ENCODE measurements around the gene SKIC3. TPM values are rescaled to one million over a fixed set of nuclear protein-coding genes. Genes with fewer than 3 reads are reported as not detected.

The SKIC3 gene
- total RNA-seq, 1 donor, result 177 TPM

DNA sequence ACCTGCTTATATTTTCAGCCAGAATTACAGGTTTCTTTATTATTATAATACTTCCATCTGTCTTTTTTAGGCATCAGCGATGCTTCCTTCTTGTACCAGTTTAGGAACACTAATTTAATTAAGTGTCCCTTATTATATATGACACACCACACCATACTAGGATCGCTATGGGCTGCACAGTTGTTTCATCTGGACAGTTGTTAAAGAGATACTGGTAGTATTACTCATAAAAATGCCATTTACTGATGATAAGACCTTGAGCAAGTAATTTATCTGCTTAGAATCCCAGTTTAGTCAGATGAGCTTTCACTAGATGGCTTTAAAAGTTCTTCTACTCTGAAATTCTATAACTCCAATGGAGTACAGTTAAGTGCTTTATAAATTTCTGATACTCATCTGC, 17.2 kb upstream of the SKIC3 start:
- H3K36me3 ChIP-seq (ENCODE audit: insufficient read depth, low read length), result peaks cover 6% of the 10 kb centered on the region
- TF ChIP-seq, protein P1, sequence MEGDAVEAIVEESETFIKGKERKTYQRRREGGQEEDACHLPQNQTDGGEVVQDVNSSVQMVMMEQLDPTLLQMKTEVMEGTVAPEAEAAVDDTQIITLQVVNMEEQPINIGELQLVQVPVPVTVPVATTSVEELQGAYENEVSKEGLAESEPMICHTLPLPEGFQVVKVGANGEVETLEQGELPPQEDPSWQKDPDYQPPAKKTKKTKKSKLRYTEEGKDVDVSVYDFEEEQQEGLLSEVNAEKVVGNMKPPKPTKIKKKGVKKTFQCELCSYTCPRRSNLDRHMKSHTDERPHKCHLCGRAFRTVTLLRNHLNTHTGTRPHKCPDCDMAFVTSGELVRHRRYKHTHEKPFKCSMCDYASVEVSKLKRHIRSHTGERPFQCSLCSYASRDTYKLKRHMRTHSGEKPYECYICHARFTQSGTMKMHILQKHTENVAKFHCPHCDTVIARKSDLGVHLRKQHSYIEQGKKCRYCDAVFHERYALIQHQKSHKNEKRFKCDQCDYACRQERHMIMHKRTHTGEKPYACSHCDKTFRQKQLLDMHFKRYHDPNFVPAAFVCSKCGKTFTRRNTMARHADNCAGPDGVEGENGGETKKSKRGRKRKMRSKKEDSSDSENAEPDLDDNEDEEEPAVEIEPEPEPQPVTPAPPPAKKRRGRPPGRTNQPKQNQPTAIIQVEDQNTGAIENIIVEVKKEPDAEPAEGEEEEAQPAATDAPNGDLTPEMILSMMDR (IDR thresholded peaks at IDR 0.05; ENCODE audit: extremely low read depth, low read depth, low read length), result no peak
- peak; percentile 34 for DNase-seq (ENCODE audit: insufficient read length, low spot score, missing footprints)

DNA sequence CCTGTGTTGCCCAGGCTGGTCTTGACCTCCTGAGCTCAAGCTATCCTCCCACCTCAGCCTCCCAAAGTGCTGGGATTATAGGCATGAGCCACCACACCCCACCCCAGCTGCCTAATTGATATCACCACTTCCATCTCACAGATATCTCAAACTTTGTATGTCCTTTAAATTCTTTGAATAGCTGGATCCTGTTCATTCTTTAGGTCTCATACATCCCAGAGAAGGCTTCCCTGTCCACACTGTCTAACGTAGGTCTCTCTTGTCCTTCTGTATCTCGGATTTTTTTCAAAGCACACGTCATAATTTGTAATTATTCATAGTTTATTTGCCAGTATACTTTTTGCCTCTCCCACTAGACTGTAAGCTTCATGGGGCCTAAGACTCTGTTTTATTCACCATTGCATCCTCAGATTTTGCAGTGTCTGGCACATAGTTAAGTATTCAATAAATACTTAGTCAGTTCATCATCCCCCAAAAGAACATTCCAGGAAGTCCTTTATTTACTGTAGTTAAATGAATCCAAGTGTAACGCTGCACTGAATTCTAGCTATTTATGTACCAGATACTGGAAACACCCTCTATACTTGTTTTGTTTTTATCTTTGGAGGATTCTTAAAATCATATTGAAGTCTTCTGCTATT, 10.6 kb upstream of the SKIC3 start:
- peak; percentile 80 for DNase-seq (ENCODE audit: insufficient read length, low spot score, missing footprints)
- H3K4me2 ChIP-seq (ENCODE audit: insufficient read depth, low read length), result no peak overlapping the region

More for the DNA sequence above, 17.2 kb upstream of the SKIC3 start:
- Histone ChIP-seq H4K20me1 (ENCODE audit: insufficient read depth, low read length) (no peaks in the 10 kb centered on the region), H3K4me2 (ENCODE audit: insufficient read depth, low read length) (no peak overlapping the region), H3K79me2 (ENCODE audit: insufficient read depth, low read length) (no peaks in the 10 kb centered on the region), H3K9me3 (ENCODE audit: low read depth, low read length) (no peaks in the 10 kb centered on the region), H3K4me3 (ENCODE audit: insufficient read depth, low read length) (no peak overlapping the region), H3K27ac (ENCODE audit: low read depth, low read length) (no peak overlapping the region), H3K4me1 (ENCODE audit: insufficient read depth, low read length) (peaks cover 5% of the 10 kb centered on the region), H3K27me3 (ENCODE audit: insufficient read depth, low read length) (no peaks in the 10 kb centered on the region), H2AFZ (ENCODE audit: low read length) (no peak overlapping the region)

GRCh38 chr5:95564450-95564849, 9.7 kb upstream of the SKIC3 start:
- H2AFZ ChIP-seq (ENCODE audit: low read length), result no peak overlapping the region
- H3K4me1 ChIP-seq (ENCODE audit: insufficient read depth, low read length), result peaks cover 6% of the 10 kb centered on the region
- no peak overlapping the region for H3K4me2 ChIP-seq (ENCODE audit: insufficient read depth, low read length)
- peaks cover 8% of the 10 kb centered on the region for H3K79me2 ChIP-seq (ENCODE audit: insufficient read depth, low read length)
- no peak overlapping the region for H3K27ac ChIP-seq (ENCODE audit: low read depth, low read length)
- no peak overlapping the region for H3K4me3 ChIP-seq (ENCODE audit: insufficient read depth, low read length)
- H4K20me1 ChIP-seq (ENCODE audit: insufficient read depth, low read length), result no peaks in the 10 kb centered on the region
- H3K9me3 ChIP-seq (ENCODE audit: low read depth, low read length), result no peaks in the 10 kb centered on the region
- DNase-seq (ENCODE audit: insufficient read length, low spot score, missing footprints), result no peak
- TF ChIP-seq, protein P1 (IDR thresholded peaks at IDR 0.05; ENCODE audit: extremely low read depth, low read depth, low read length), result no peak
- no peaks in the 10 kb centered on the region for H3K27me3 ChIP-seq (ENCODE audit: insufficient read depth, low read length)
- peaks cover 6% of the 10 kb centered on the region for H3K36me3 ChIP-seq (ENCODE audit: insufficient read depth, low read length)

More for the DNA sequence above, 10.6 kb upstream of the SKIC3 start:
- Histone ChIP-seq H3K27ac (ENCODE audit: low read depth, low read length) (no peak overlapping the region), H4K20me1 (ENCODE audit: insufficient read depth, low read length) (no peaks in the 10 kb centered on the region), H2AFZ (ENCODE audit: low read length) (no peak overlapping the region), H3K79me2 (ENCODE audit: insufficient read depth, low read length) (peaks cover 6% of the 10 kb centered on the region), H3K9me3 (ENCODE audit: low read depth, low read length) (no peaks in the 10 kb centered on the region), H3K4me1 (ENCODE audit: insufficient read depth, low read length) (peaks cover 6% of the 10 kb centered on the region), H3K4me3 (ENCODE audit: insufficient read depth, low read length) (no peak overlapping the region), H3K36me3 (ENCODE audit: insufficient read depth, low read length) (peaks cover 6% of the 10 kb centered on the region), H3K27me3 (ENCODE audit: insufficient read depth, low read length) (no peaks in the 10 kb centered on the region)
- TF ChIP-seq, protein P1 (IDR thresholded peaks at IDR 0.05; ENCODE audit: extremely low read depth, low read depth, low read length), result no peak

- H3K4me3 ChIP-seq (ENCODE audit: insufficient read depth, low read length), result no peak overlapping the region
- peaks cover 6% of the 10 kb centered on the region for H3K36me3 ChIP-seq (ENCODE audit: insufficient read depth, low read length)
- H3K27me3 ChIP-seq (ENCODE audit: insufficient read depth, low read length), result no peaks in the 10 kb centered on the region
- H3K4me1 ChIP-seq (ENCODE audit: insufficient read depth, low read length), result peaks cover 6% of the 10 kb centered on the region
- TF ChIP-seq, protein P1 (IDR thresholded peaks at IDR 0.05; ENCODE audit: extremely low read depth, low read depth, low read length), result no peak
- DNase-seq (ENCODE audit: insufficient read length, low spot score, missing footprints), result no peak
- H3K27ac ChIP-seq (ENCODE audit: low read depth, low read length), result no peak overlapping the region
- peaks cover 15% of the 10 kb centered on the region for H3K79me2 ChIP-seq (ENCODE audit: insufficient read depth, low read length)
- H3K9me3 ChIP-seq (ENCODE audit: low read depth, low read length), result no peaks in the 10 kb centered on the region
- H3K4me2 ChIP-seq (ENCODE audit: insufficient read depth, low read length), result no peak overlapping the region
- H2AFZ ChIP-seq (ENCODE audit: low read length), result no peak overlapping the region
- no peaks in the 10 kb centered on the region for H4K20me1 ChIP-seq (ENCODE audit: insufficient read depth, low read length)
These were observed 8.6 kb upstream of the SKIC3 start for GRCh38 chr5:95563367-95563766.
